ENCODE data around the gene FAM151A.

FAM151A gene

DNA sequence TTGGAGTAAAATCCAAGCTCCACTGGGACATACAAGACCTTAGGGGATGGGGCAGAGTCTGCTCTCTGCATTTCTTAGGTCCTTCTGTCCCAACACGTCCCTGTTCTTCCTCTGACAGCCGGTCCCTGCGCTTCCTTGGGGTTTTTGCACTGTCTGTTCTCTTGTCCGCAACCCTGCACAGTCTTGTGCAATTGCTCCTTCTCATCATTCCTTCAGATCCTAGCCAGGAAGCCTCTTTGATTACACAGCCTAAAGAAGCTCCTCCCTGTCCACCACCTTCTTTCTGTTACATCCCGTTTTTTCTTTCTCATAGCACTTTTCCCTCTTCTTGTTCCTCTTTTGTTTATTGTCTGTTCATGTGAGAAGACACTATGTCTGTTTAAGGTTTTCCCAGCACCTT, 55.4 kb downstream of the FAM151A start:
- no peak for TF ChIP-seq TAF1 (IDR thresholded peaks at IDR 0.05; ENCODE audit: low read depth)
- TF ChIP-seq CEBPB (IDR thresholded peaks at IDR 0.05): no peak
- no peak for TF ChIP-seq ZBTB7A (IDR thresholded peaks at IDR 0.05; ENCODE audit: low read depth)
- TF ChIP-seq TEAD4 (IDR thresholded peaks at IDR 0.05): no peak
- TF ChIP-seq, protein P1, sequence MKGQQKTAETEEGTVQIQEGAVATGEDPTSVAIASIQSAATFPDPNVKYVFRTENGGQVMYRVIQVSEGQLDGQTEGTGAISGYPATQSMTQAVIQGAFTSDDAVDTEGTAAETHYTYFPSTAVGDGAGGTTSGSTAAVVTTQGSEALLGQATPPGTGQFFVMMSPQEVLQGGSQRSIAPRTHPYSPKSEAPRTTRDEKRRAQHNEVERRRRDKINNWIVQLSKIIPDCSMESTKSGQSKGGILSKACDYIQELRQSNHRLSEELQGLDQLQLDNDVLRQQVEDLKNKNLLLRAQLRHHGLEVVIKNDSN (IDR thresholded peaks at IDR 0.05): no peak
- TF ChIP-seq EP300 (IDR thresholded peaks at IDR 0.05; ENCODE audit: borderline replicate concordance): no peak
- TF ChIP-seq YY1 (IDR thresholded peaks at IDR 0.05; ENCODE audit: low read depth): no peak
- TF ChIP-seq RAD21 (IDR thresholded peaks at IDR 0.05; ENCODE audit: low read depth): no peak
- TF ChIP-seq CREB1 (IDR thresholded peaks at IDR 0.05; ENCODE audit: low read depth): no peak
- TF ChIP-seq NFIC (IDR thresholded peaks at IDR 0.05): no peak
- TF ChIP-seq, protein P2, sequence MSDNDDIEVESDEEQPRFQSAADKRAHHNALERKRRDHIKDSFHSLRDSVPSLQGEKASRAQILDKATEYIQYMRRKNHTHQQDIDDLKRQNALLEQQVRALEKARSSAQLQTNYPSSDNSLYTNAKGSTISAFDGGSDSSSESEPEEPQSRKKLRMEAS (IDR thresholded peaks at IDR 0.05): no peak
- TF ChIP-seq EGR1 (IDR thresholded peaks at IDR 0.05): no peak
- no peak for TF ChIP-seq TCF12 (IDR thresholded peaks at IDR 0.05; ENCODE audit: low read depth)
- no peak for TF ChIP-seq FOXM1 (IDR thresholded peaks at IDR 0.05; ENCODE audit: borderline replicate concordance, low read depth)
- TF ChIP-seq, protein P3, sequence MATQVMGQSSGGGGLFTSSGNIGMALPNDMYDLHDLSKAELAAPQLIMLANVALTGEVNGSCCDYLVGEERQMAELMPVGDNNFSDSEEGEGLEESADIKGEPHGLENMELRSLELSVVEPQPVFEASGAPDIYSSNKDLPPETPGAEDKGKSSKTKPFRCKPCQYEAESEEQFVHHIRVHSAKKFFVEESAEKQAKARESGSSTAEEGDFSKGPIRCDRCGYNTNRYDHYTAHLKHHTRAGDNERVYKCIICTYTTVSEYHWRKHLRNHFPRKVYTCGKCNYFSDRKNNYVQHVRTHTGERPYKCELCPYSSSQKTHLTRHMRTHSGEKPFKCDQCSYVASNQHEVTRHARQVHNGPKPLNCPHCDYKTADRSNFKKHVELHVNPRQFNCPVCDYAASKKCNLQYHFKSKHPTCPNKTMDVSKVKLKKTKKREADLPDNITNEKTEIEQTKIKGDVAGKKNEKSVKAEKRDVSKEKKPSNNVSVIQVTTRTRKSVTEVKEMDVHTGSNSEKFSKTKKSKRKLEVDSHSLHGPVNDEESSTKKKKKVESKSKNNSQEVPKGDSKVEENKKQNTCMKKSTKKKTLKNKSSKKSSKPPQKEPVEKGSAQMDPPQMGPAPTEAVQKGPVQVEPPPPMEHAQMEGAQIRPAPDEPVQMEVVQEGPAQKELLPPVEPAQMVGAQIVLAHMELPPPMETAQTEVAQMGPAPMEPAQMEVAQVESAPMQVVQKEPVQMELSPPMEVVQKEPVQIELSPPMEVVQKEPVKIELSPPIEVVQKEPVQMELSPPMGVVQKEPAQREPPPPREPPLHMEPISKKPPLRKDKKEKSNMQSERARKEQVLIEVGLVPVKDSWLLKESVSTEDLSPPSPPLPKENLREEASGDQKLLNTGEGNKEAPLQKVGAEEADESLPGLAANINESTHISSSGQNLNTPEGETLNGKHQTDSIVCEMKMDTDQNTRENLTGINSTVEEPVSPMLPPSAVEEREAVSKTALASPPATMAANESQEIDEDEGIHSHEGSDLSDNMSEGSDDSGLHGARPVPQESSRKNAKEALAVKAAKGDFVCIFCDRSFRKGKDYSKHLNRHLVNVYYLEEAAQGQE (IDR thresholded peaks at IDR 0.05; ENCODE audit: low read depth): no peak

DNA sequence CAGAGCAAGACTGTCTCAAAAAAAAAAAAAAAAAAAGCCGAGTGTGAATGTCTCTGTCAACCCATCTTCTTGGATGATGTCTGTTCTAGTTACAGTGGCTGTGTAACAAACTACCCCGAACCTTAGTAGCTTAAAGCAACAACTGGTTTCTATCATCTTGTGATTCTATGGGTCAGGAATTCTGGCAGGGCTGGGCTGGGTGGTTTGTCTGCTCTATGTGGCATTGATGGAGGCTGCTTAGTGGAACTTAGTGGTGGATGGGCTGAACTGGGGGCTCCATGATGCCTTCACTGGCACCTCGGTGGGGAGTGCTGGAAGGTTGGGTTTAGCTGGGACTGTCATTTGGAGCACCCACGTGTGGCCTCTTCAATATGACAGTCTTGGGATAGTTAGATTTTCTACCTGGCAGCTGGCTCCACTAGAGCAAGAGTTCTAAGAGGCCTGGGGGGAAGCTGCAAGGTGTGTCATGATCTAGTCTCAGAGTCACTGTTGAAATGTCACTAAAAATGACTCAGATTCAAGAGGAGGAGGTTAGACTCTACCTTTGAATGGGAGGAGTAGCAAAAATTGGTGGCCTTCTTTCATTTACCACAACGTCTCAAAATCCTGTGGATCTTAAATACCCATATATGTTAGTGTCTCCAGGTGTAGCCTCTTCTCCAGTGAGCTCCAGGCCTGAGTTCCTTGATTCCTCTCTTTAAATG, 56.7 kb downstream of the FAM151A start:
- TF ChIP-seq TEAD4 (IDR thresholded peaks at IDR 0.05): no peak
- TF ChIP-seq, protein P1 (IDR thresholded peaks at IDR 0.05): no peak
- no peak for TF ChIP-seq RAD21 (IDR thresholded peaks at IDR 0.05; ENCODE audit: low read depth)
- no peak for TF ChIP-seq CEBPB (IDR thresholded peaks at IDR 0.05)
- no peak for TF ChIP-seq EGR1 (IDR thresholded peaks at IDR 0.05)
- TF ChIP-seq CREB1 (IDR thresholded peaks at IDR 0.05; ENCODE audit: low read depth): no peak
- TF ChIP-seq TCF12 (IDR thresholded peaks at IDR 0.05; ENCODE audit: low read depth): no peak
- TF ChIP-seq, protein P2 (IDR thresholded peaks at IDR 0.05): no peak
- no peak for TF ChIP-seq TAF1 (IDR thresholded peaks at IDR 0.05; ENCODE audit: low read depth)
- TF ChIP-seq YY1 (IDR thresholded peaks at IDR 0.05; ENCODE audit: low read depth): no peak
- TF ChIP-seq, protein P3 (IDR thresholded peaks at IDR 0.05; ENCODE audit: low read depth): no peak
- TF ChIP-seq FOXM1 (IDR thresholded peaks at IDR 0.05; ENCODE audit: borderline replicate concordance, low read depth): no peak

DNA sequence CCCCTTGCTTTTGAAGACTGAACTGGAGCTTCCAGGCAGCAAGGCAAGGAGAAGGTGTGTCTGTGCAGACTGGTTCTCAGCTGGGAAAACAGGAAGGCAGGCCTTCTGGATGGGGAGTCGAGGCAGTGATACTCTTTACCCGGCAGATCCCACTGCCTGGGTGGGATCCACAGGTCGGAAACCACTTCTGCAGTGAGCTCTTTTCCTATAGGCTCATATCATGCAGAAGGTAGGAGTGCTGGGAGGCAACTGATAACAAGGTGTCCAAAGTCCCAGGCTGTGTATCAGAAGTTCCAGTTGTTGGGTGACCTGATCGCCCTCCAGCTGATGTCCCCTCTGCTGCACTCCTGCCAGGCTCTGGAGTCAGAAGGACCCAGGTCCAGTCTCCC, 58.2 kb downstream of the FAM151A start:
- no peak for TF ChIP-seq RAD21 (IDR thresholded peaks at IDR 0.05; ENCODE audit: low read depth)
- no peak for TF ChIP-seq EP300 (IDR thresholded peaks at IDR 0.05; ENCODE audit: borderline replicate concordance)
- TF ChIP-seq YY1 (IDR thresholded peaks at IDR 0.05; ENCODE audit: low read depth): no peak
- TF ChIP-seq, protein P3 (IDR thresholded peaks at IDR 0.05; ENCODE audit: low read depth): no peak
- TF ChIP-seq, protein P1 (IDR thresholded peaks at IDR 0.05): no peak
- no peak for TF ChIP-seq CREB1 (IDR thresholded peaks at IDR 0.05; ENCODE audit: low read depth)
- TF ChIP-seq, protein P2 (IDR thresholded peaks at IDR 0.05): no peak
- TF ChIP-seq TAF1 (IDR thresholded peaks at IDR 0.05; ENCODE audit: low read depth): no peak
